CD4-positive, alpha-beta T cell treated with Interleukin-6 for 4 hours (primary cell): ENCODE data around the gene LRRC2.
A peak's percentile ranks its signal among the peaks of the same experiment; 100 is the strongest.
"Not testable (repeated sequence)": the region's sequence is repeated elsewhere in the genome, so short reads cannot be mapped to it uniquely, and the experiment has no call there.

Experiments used
- DNase-seq: peaks from one replicate; pipeline ENCODE4 v3.0.0-alpha.2; 2020; ENCODE audit warnings: mixed read lengths

LRRC2 gene

DNA sequence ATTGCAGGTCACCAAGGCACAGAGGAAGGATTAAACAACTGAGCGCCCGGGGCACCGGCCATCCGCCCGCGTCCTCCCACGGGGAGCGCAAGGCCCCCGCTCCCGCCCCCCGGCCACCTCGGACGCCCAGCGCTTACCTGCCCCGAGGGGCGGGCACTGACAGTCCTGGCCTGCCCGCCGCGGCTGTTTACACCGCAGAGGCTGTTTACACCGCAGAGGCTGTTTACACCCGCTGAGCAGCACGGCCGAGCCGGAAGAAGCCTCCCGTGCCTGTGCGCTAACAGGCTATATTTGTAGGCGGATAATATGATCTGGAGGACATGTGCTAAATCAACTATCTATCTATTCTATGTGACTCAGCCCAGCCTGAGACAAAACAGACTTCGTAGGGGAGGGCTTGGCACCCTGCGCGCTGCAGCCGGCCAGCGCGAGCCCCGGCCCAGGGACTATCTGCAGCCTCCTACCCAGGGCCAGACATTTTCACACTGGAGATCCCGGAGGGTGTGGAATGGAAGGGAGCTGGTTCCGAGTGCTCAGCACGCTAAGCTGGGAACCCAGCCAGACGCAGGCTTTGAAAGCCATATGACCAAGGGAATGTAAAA is at the start of gene LRRC2:
Gene LRRC2, minus strand, starts transcription at position 263 of the 602 bp plus-strand sequence. CDS start 14,711 bp downstream, outside the sequence.
- DNase-seq, result peak; percentile 58

DNA sequence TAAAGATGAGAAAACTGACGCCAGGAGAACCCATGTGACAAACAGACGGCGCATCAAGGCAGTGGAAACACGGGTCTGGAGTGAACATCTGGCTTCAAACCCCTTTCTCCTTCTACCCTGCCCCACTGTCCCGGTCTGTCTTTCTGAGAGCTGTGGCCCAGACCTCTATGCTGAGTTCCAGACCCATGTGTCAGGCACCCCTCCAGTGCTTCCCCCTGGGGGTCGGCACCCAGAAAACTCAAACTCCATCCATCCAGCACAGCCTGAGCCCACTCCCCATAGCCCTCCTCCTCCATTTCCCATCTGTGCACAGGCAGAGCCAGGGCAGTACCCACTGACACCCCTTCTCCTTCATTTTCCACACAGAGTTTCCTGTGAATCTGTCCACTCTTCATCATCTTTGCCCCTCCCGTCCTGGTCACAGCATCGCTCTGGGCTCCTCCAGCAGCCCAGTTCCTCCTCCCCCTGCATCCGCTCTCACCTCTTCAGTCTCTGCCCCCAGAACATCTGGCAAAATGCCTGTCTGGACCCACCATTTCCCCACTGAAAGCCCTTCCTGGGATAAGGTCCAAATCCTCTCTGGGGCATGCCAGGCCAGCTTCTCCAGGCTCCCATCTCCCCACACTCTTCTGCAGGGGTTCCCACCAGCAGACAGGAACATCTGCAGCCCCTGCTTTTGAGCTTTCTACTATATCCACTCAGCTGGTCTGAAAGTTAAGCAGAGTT is 49.1 kb upstream of the LRRC2 start:
- no peak for DNase-seq

- no peak for DNase-seq
Measured at GRCh38 chr3:46614431-46614830, 48.3 kb upstream of the LRRC2 start.

DNA sequence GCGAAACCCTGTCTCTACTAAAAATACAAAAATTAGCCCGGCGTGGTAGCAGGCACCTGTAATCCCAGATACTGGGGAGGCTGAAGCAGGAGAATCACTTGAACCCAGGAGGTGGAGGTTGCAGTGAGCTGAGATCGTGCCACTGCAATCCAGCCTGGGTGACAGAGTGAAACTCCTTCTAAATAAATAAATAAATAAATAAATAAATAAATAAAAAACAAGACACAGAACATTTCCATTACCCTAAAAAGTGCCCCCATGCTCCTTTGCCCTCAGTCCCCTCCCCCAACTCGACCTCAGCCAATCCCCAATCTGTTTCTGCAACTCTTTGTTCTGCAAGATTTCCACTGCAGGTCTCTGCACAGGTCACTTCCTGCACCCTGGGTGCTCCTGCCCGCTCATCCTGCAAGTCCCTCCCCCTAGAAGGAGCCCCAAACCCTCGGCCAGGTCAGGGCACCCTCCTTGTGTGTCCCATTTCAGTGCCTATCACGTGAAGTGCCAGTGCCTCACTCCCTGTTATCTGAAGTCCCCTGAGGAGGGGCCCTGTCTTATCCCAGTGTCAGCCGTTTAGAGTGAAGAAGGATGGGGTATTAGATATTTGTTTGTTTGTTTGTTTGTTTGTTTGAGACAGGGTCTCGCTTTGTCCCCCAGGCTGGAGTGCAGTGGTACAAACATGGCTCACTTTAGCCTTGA is 47.4 kb upstream of the LRRC2 start:
- no peak for DNase-seq

DNA sequence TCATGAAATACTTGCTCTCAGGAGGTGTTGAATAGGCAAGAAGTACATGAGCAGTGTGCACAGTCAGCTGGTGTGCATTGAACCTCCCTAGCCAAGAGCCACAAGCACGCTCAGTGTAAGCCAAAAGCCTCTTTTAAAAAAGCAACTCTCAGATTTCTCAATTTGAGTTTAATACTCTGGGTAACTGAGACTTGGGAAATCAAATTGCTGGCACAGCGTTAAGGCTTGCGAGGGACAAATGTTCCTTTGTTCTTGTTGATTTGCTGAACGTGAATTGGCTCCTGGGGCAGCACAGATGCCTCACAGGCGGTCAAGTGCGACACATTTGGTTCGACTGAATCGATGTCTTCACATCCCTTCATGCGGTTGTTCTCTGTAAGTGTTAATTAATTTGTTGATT is 46.2 kb upstream of the LRRC2 start, which contains the start of gene FAM240A:
Gene FAM240A, plus strand, starts transcription at position 202 of the 400 bp plus-strand sequence. Its CDS starts 159 bp downstream, at position 361.
- DNase-seq, result no peak

DNA sequence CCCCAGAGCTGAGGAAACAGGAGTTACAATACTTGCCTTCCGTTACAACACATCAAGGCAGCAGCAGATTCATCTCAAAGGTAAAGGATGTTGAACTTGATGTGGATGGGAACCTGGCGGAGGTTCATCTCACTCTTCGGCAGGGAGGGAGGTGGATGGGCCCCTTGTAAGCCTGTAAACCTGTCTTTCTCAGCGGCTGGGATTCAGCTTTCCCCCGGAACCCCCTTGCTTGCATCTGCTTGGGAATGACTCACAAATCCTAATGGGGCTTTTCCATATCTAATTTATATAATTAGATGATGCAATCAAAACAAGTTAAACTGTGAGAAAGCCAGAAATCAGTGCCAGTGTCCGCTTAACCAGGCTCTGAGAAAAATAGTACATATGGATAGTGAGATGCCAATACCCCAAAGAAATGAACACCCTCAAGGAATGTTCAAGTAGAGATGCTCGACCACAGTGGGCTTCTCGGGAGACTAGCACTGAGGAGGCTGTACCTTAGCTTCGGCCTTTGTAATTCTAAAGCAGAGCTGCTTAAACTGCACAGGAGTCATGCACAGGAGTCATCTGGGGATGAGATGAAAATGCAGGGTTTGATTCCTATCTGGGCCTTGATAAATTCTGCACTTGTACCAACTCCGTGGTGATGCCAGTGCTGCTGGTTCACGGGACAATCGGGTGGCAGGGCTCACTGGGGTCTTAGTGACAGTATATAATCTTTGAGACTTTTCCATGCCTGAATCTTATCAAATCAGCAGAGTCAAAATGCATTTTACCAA is 44.0 kb upstream of the LRRC2 start:
- no peak for DNase-seq

DNA sequence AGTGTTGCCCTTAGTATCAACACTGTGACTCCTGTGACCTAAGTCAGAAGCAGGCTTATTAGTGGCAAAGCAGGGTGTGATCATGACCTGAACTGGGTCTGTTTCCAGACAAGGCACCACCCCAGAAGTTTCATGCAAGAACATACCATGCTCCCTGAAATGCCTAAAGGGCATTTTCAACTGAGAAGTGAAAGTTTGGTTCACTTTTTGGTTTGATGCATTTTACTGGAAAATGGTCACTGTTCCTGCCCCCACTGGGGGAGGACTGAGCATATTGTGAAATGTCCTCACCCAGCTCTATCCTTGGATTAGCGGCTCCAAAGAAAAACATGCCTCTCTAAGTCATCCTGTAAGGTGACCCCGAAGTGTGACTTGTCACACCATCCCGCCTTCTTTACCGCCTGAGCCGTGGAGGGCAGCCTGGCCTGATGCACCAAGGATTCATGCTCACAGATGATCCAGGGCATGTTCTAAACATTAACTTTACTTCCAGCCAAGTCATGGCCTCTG is 43.2 kb upstream of the LRRC2 start:
- DNase-seq, result no peak

GRCh38 chr3:46607603-46608028 is 41.5 kb upstream of the LRRC2 start:
- DNase-seq, result no peak

- no peak for DNase-seq
Measured at GRCh38 chr3:46604127-46604526, 38.0 kb upstream of the LRRC2 start.

DNA sequence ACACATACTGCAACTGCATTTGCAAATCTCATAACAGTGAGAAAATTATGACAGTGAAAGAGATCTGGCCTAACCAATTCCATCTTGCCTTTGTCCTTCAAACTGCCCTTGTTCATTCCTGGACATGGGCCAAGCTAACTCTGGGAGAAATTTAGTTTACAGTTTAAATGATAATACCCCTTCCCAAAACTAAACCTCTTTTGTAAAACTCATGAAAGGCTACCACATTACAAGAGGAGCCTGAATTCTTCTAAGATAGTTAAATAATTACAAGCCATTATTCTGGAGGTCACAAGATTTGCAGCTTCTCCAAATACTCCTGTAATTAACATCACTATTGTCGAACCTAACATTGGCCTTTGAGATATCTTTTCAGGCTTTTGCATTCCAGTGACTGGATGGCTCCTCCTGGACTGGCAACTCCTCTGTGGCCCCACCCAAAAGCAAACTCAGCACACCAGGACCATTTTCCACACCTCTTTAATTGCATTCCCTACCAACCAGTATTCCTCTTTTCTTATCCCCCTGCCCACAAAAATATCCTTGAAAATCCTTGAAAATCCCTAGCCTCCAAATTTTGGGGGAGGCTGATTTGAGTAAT is 37.4 kb upstream of the LRRC2 start:
- no peak for DNase-seq

DNA sequence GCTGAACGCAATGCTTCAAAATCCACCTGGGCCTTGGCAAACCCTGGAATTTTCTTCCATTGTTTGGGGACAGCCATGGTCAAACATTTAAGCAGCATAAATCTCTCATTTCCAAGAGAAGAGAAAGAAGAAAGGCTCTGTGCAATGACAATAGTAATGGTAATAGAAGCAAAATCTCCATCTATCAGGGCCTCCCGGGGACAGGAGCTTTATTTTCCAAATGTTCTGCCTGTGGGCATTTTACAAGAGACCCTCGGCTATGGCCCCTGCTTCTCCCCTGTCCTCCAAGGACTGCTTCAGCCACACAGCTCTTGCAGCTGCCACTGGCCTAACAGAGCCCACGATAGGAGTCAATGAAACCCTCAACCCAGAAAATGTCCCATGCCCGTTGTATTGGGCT is 33.5 kb upstream of the LRRC2 start:
- no peak for DNase-seq

- no peak for DNase-seq
Measured at GRCh38 chr3:46595819-46596314, 29.8 kb upstream of the LRRC2 start.

DNA sequence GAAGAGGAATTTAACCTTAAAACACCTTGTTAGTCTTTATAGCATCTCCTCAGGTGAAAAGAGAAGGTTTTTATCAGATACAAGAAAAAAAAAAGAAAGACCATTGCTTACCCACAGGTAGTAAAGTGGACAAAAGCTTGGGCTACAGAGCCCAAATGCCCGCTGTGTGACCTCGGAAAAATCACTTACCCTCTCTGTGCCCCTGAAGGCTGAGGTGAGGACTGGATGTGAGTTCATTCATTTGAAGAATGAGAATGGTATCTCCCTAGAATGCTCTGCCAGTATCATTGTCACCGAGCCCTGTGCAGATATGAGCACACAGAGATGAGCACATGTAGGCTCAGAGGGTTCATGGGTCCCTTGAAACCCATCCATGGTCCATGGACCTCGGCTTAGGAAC is 28.6 kb upstream of the LRRC2 start:
- no peak for DNase-seq

GRCh38 chr3:46593979-46594378 is 27.9 kb upstream of the LRRC2 start:
- DNase-seq, result no peak

DNA sequence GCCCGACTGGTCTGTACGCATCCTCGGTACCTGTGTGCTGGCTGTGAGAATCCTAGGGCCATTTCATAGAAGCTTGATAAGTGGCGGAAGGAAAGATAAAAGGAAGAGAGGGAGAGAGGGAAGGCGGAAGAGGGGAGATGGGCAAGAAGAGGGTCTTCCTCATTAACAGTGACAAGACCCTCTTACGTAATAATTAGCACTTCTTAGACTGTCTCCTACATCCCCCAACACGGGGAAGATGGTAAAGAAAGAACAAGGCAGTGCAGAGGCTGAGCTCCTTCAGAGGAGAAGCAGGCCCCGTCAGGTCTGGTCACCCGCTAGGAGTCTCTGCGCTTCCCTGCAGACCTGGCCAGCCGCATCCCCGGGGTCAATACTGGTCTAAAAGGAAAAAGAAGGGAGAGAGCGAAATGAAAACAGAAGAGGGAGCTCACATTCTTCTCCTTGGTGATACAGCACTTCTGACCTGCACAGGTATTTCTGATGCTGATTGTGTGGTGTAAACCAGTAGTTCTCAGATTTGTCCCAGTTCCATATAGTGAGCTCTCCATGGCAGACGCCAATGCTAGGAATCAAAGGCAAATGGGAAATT is 27.3 kb upstream of the LRRC2 start:
- DNase-seq, result no peak

- not testable (repeated sequence) for DNase-seq
Measured at GRCh38 chr3:46587268-46587667, 21.2 kb upstream of the LRRC2 start.

DNA sequence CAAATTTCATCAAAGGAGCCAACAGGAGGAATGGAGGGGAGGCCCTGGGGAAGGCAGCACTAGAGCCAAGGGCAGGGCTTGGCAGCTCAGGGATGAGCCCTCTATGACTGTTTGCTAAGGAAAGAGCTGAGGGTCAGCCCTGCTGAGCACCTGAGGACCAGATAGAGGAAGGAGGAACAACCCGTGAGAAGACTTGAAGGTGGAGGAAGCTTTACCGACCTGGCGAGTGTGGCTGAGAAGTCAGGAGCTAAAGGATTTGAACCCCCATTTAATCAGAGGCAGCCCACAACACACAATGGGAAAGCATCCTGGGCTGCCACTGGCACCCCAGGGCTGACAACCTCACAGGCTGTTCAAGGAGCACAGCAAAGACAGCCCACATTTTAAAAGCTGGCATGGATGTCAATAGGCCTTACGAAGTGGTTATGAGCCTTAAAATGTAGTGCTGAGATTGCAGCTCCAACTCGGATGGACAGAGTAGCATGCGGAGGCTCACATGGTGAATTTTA is 20.7 kb upstream of the LRRC2 start:
- DNase-seq, result no peak

DNA sequence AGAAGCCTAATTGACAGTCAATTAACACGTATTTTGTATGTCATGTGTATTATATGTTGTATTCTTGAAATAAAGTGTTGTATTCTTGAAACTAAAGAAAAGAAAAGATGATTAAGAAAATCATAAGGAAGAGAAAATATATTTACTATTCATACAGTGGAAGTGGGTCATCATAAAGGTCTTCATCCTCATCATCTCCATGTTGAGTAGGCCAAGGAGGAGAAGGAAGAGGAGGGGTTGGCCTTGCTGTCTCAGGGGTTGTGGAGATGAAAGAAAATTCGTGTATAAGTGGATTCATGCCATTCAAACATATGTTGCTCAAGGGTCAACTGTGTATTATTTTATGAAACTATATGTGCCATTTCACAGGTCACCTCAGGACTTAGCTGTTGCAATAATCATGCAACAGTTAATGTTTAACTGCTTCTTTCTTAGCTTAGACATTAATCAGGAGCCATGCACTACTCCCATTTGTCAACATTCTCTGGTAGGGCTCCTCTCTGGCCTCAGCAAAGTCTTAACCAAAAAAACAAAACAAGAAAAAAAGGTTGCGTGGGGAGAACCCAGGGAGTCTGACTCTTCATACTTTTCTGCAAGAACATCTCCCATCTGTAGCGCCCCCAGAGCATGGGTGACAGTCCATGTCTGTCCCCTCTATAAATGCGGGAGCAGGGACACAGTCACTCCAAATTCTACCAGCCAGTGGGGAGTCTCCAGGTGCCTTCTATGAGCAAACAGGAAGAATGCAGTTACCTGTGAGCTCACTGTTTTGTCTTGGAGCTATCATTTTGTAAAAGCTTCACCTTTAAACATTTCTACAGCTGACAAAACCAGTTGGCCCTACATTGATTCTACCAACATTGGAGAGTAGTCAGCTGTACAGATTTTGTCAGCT is 19.9 kb upstream of the LRRC2 start:
- no peak for DNase-seq

DNA sequence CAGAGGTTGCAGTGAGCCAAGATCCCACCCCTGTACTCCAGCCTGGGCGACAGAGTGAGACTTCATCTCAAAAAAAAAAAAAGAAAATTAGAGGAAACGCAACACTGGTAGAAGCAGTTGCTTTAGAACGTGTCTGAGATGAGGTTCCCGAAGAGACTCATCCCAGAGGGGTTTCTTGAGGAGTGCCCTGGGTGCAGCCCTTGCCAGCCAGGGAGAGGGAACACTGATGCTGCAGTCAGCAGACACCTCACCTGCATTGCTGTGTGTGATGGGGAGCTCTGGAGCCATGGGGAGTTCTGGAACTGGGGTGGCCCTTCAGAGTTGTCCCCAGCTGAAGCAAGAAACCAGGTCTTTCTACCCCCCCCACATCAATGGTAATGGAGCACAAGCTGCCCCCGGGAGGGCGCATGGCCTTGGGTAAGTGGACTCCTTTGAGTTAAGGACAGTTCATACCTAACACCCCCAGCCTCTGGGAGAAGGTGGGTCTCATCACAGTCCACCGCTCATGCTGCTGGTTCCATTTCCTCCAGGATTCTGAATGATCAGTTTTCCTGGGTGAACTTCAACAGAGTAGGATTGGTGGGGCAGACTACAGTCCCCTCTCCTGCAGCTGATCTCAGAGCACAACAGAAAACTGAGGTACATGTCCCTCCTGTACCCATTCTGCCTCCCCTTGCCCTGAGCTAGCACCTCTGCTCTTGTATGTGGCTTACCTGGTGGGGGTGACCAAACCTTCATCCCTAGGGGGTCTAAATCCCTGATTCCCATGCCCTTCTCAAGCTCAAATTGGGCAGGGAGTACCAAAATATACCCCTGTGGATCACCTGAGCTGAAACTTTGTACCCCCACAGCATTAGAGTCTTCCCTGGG is 18.7 kb upstream of the LRRC2 start:
- DNase-seq, result no peak

GRCh38 chr3:46580675-46581074 is 14.6 kb upstream of the LRRC2 start:
- DNase-seq, result no peak
